Testis (tissue), 2 donors: ENCODE results near the gene NEURL1.

ENCODE experiments used
- POLR2A ChIP-seq: fragments of 450-650 bp; IDR thresholded peaks from one replicate; pipeline ENCODE4 v1.6.1; 2017; ENCODE audit warnings: antibody characterized with exemption, mild to moderate bottlenecking, moderate library complexity
- TF ChIP-seq, protein P1 (sequence below), 3 experiments: fragments of 450-650 bp in 2 of 3; fragments of 200-600 bp in 1 of 3; sonication (generic) in 1 of 3; IDR thresholded peaks; one replicate each; pipeline ENCODE4 v1.5.1; 2016 to 2019; ENCODE audit warnings: antibody characterized with exemption in 3 of 3, mild to moderate bottlenecking in 2 of 3, moderate library complexity in 1 of 3

DNA sequence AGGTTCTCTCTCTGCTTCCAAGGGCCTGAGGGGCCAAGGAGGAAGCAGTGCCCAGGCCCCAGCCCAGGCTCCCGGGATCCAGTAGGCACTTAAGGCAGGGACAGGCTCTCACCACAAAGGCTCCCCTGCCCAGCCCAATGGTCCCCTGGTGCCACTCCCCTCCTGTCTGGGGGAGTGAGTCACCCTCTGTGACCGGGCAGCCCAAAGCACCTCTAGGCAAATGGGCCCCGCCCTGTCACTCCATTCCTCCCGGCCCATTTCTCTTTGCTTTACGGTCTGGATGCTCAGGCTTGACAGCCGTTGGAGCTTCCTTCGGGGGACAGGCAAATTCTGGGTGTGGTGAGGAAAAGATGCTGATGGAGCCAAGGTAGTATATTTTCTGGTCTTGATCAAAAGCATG is 14.4 kb upstream of the NEURL1 start, which contains the start of gene CALHM3:
- TF ChIP-seq, protein P1, sequence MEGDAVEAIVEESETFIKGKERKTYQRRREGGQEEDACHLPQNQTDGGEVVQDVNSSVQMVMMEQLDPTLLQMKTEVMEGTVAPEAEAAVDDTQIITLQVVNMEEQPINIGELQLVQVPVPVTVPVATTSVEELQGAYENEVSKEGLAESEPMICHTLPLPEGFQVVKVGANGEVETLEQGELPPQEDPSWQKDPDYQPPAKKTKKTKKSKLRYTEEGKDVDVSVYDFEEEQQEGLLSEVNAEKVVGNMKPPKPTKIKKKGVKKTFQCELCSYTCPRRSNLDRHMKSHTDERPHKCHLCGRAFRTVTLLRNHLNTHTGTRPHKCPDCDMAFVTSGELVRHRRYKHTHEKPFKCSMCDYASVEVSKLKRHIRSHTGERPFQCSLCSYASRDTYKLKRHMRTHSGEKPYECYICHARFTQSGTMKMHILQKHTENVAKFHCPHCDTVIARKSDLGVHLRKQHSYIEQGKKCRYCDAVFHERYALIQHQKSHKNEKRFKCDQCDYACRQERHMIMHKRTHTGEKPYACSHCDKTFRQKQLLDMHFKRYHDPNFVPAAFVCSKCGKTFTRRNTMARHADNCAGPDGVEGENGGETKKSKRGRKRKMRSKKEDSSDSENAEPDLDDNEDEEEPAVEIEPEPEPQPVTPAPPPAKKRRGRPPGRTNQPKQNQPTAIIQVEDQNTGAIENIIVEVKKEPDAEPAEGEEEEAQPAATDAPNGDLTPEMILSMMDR (IDR thresholded peaks at IDR 0.05): no peak
- TF ChIP-seq POLR2A: no peak
